Right atrium auricular region (tissue), 2 donors: ENCODE results near the gene DEFB129. TPM values are rescaled to one million over a fixed set of nuclear protein-coding genes. Genes with fewer than 3 reads are reported as not detected.

Experiments used
- DNase-seq: peaks from one replicate; pipeline ENCODE4 v3.0.0-alpha.2; 2019; ENCODE audit warnings: low spot score
- H3K27ac ChIP-seq, 2 donors: fragments of 200-600 bp; sonication (generic); 1 replicate in 1 of 2; 2 replicates in 1 of 2; pipeline ENCODE4 v1.5.1; 2016 to 2019
- H3K27me3 ChIP-seq, 2 donors: fragments of 200-600 bp; sonication (generic); one replicate each; pipeline versions ENCODE4 v1.5.1 to v1.6.0; 2017 to 2019
- H3K36me3 ChIP-seq: fragments of 200-600 bp; sonication (generic); one replicate; pipeline ENCODE4 v1.5.1; 2016
- H3K4me1 ChIP-seq, 2 donors: fragments of 200-600 bp; sonication (generic); one replicate each; pipeline versions ENCODE4 v1.5.1 to v1.6.0; 2017 to 2019
- H3K4me3 ChIP-seq, 2 donors: fragments of 200-600 bp; sonication (generic); 1 replicate in 1 of 2; 2 replicates in 1 of 2; pipeline ENCODE4 v1.5.1; 2017 to 2019; ENCODE audit warnings: mild to moderate bottlenecking in 1 of 2, moderate library complexity in 1 of 2
- H3K9me3 ChIP-seq, 2 donors: fragments of 200-600 bp; sonication (generic); one replicate each; pipeline ENCODE4 v1.5.1; 2019
- total RNA-seq, 2 donors: library from RNA; depleted of rRNA; stranded (reverse); fragments of >200 nt; gene quantifications; one replicate each; pipeline ENCODE4 v1.1.0, GENCODE V29; 2016
- TF ChIP-seq, protein P1 (sequence below), 2 donors: fragments of 200-600 bp; sonication (generic); IDR thresholded peaks; one replicate each; pipeline ENCODE4 v1.5.1; 2019; ENCODE audit warnings: antibody characterized with exemption in 2 of 2

Gene DEFB129
- total RNA-seq, 2 donors from 2014 or later: not detected

- H3K4me3 ChIP-seq: no peak overlapping the region
- H3K4me1 ChIP-seq: no peaks in the 10 kb centered on the region
- no peaks in the 10 kb centered on the region for H3K9me3 ChIP-seq
- no peaks in the 10 kb centered on the region for H3K36me3 ChIP-seq
- no peaks in the 10 kb centered on the region for H3K27me3 ChIP-seq
- TF ChIP-seq, protein P1, sequence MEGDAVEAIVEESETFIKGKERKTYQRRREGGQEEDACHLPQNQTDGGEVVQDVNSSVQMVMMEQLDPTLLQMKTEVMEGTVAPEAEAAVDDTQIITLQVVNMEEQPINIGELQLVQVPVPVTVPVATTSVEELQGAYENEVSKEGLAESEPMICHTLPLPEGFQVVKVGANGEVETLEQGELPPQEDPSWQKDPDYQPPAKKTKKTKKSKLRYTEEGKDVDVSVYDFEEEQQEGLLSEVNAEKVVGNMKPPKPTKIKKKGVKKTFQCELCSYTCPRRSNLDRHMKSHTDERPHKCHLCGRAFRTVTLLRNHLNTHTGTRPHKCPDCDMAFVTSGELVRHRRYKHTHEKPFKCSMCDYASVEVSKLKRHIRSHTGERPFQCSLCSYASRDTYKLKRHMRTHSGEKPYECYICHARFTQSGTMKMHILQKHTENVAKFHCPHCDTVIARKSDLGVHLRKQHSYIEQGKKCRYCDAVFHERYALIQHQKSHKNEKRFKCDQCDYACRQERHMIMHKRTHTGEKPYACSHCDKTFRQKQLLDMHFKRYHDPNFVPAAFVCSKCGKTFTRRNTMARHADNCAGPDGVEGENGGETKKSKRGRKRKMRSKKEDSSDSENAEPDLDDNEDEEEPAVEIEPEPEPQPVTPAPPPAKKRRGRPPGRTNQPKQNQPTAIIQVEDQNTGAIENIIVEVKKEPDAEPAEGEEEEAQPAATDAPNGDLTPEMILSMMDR (IDR thresholded peaks at IDR 0.05): peak in 1 of 2 donors; percentile 61
- no peak for DNase-seq
- H3K27ac ChIP-seq: no peak overlapping the region
Observed at GRCh38 chr20:208942-209566, 18.0 kb upstream of the DEFB129 start.

- no peak for DNase-seq
- Histone ChIP-seq H3K36me3 (no peaks in the 10 kb centered on the region), H3K27ac (no peak overlapping the region), H3K27me3 (no peaks in the 10 kb centered on the region), H3K4me3 (no peak overlapping the region), H3K9me3 (no peaks in the 10 kb centered on the region), H3K4me1 (no peaks in the 10 kb centered on the region)
- TF ChIP-seq, protein P1 (IDR thresholded peaks at IDR 0.05): no peak
Observed at GRCh38 chr20:210809-211502, 16.1 kb upstream of the DEFB129 start.

DNA sequence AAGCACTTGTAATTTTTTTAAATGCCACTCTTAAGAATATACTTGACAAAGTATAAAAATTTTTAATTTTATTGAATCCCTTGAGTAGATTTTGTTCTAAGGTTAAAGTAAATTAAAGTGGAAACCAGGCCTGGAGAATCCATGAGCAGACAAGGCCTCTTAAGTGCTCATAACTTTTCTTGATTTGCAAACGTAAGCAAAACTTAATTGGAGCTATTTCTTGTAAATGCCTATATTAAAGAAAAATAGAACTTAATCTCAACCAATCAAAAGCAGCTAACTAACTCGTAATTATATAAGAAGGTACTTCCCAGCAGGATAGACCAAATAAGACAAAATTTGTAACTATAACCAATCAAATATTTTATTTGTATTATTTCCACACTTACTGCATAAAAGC, 12.7 kb upstream of the DEFB129 start:
- TF ChIP-seq, protein P1 (IDR thresholded peaks at IDR 0.05): no peak

DNA sequence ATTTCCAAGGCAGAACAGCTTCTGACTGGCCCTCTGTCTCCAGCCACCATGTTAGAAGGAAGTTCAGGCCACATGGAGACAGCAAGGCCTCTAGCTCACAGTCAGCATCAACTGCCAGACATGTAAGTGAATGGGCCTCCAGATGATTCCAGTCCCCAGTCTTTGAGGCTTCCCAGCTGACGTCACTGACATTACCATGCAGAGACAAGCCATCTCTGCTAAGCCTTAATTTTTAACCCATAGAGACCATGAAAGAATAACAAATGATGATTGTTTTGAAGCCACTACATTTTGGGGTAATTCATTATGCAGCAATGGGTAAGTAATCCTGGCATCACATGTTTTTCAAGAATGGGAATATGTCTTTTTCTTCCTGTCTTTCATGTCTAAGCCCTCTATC, 11.3 kb upstream of the DEFB129 start:
- no peaks in the 10 kb centered on the region for H3K4me1 ChIP-seq
- H3K27ac ChIP-seq: no peak overlapping the region
- DNase-seq: no peak
- TF ChIP-seq, protein P1 (IDR thresholded peaks at IDR 0.05): no peak
- no peaks in the 10 kb centered on the region for H3K9me3 ChIP-seq
- no peak overlapping the region for H3K4me3 ChIP-seq
- no peaks in the 10 kb centered on the region for H3K36me3 ChIP-seq
- no peaks in the 10 kb centered on the region for H3K27me3 ChIP-seq

More for the DNA sequence above, 12.7 kb upstream of the DEFB129 start:
- Histone ChIP-seq H3K36me3 (no peaks in the 10 kb centered on the region), H3K27ac (no peak overlapping the region), H3K9me3 (no peaks in the 10 kb centered on the region), H3K4me3 (no peak overlapping the region), H3K4me1 (no peaks in the 10 kb centered on the region), H3K27me3 (no peaks in the 10 kb centered on the region)
- no peak for DNase-seq

GRCh38 chr20:217266-217665, 9.8 kb upstream of the DEFB129 start:
- Histone ChIP-seq H3K4me1 (no peaks in the 10 kb centered on the region), H3K36me3 (no peaks in the 10 kb centered on the region), H3K27me3 (no peaks in the 10 kb centered on the region), H3K9me3 (no peaks in the 10 kb centered on the region), H3K27ac (peak overlapping the region in 1 of 2 donors; percentile 68), H3K4me3 (no peak overlapping the region)
- DNase-seq: no peak
- TF ChIP-seq, protein P1 (IDR thresholded peaks at IDR 0.05): no peak
